ENCODE data around the gene AASS.

GRCh38 chr7:122035876-122036275 is 108.2 kb downstream of the AASS start:
- TF ChIP-seq CTCF (tag by site-specific recombination; IDR thresholded peaks at IDR 0.05) (no peak), REST (tag by site-specific recombination; IDR thresholded peaks at IDR 0.05) (no peak)
